ENCODE measurements around the gene SLC12A4.

The SLC12A4 gene

GRCh38 chr16:67897231-67897630 is 71.2 kb downstream of the SLC12A4 start:
- no peaks in the 10 kb centered on the region for H3K27me3 ChIP-seq
- H3K36me3 ChIP-seq = peaks cover 33% of the 10 kb centered on the region
- H3K9me3 ChIP-seq = no peaks in the 10 kb centered on the region
- no peak overlapping the region for H3K27ac ChIP-seq
- peaks cover 73% of the 10 kb centered on the region for H4K20me1 ChIP-seq
- peaks cover 20% of the 10 kb centered on the region for H3K4me1 ChIP-seq
- H3K9ac ChIP-seq = no peak overlapping the region
- H3K4me3 ChIP-seq = no peak overlapping the region
- H3K4me2 ChIP-seq = no peak overlapping the region
- TF ChIP-seq Cebpa-rat (IDR thresholded peaks at IDR 0.05) = no peak

- no peak for TF ChIP-seq Cebpa-rat (IDR thresholded peaks at IDR 0.05)
- Histone ChIP-seq H3K4me2 (peak overlapping the region; percentile 83), H3K27me3 (no peaks in the 10 kb centered on the region), H4K20me1 (peaks cover 39% of the 10 kb centered on the region), H3K36me3 (peaks cover 17% of the 10 kb centered on the region), H3K27ac (peak overlapping the region; percentile 97), H3K9ac (peak overlapping the region; percentile 99), H3K4me1 (peaks cover 21% of the 10 kb centered on the region), H3K9me3 (no peaks in the 10 kb centered on the region), H3K4me3 (peak overlapping the region; percentile 100)
These were observed 74.6 kb downstream of the SLC12A4 start for GRCh38 chr16:67893743-67894399.

Data from BLaER1 (cell line).